ENCODE results near the gene INPP5D. TPM values are rescaled to one million over a fixed set of nuclear protein-coding genes. Genes with fewer than 3 reads are reported as not detected.

The INPP5D gene
- total and polyA plus RNA-seq, 2 donors (not counting 1 experiment from before 2014, with no cell fraction given): 152 to 444 TPM

DNA sequence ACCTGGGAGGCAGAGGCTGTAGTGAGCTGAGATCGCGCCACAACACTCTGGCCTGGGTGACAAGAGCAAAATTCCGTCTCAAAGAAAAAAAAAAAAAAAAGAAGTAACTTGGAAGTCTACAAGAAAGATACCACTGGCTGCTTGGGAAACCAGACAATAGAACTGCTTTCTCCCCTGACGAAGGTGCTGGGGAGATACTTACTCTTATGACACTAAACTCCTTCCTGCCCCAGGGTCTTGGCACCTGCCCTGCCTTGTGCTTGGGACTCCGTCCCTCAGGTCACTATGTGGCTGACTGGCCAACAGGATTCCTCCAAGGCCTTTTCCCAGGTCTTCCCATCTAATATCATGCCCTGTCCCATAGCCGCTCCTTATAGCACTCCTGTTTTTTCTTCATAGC is 30.7 kb downstream of the INPP5D start:
- H3K36me3 ChIP-seq (replicated peaks in 1 of 2; ENCODE audit: control extremely low read depth in 1 of 2, control insufficient read depth in 1 of 2, extremely low read depth in 1 of 2, insufficient read depth in 2 of 2, low read length in 1 of 2): peaks cover 2 to 72% of the 10 kb centered on the region in 2 experiments
- no peak overlapping the region for H3K4me3 ChIP-seq (ENCODE audit: control extremely low read depth in 1 of 5, extremely low read depth in 1 of 5, insufficient read depth in 1 of 5, low read depth in 2 of 5, low read length in 4 of 5)
- ChIA-PET POLR2A (interaction anchor here (1.4 to 3.8 kb wide), 3 partner anchors 8 to 31 kb away, joined by 3 to 22 read pairs (median 6); partner anchors contain the start of gene INPP5D), CTCF (interaction anchor here (1.4 kb wide), 1 partner anchor 35 kb away, joined by 3 read pairs; no protein-coding TSS in a partner anchor)
- no peak overlapping the region for H3K4me3 Mint-ChIP-seq
- H3K9me3 Mint-ChIP-seq (ENCODE audit: insufficient read depth): no peaks in the 10 kb centered on the region
- H2AFZ ChIP-seq (ENCODE audit: insufficient read depth, low read depth, low read length, poor library complexity, severe bottlenecking): no peak overlapping the region
- H4K20me1 ChIP-seq (ENCODE audit: control insufficient read depth, insufficient read depth, low read length, poor library complexity, severe bottlenecking): peaks cover 27% of the 10 kb centered on the region
- intact Hi-C loops (cut with micrococcal nuclease): no loop called here
- no peak overlapping the region for H3K4me2 ChIP-seq (replicated peaks; ENCODE audit: low read depth, low read length, poor library complexity, severe bottlenecking)
- peaks cover 97% of the 10 kb centered on the region for H3K79me2 ChIP-seq (ENCODE audit: control insufficient read depth, insufficient read depth, low read length)
- no peaks in the 10 kb centered on the region for H3K9me3 ChIP-seq (ENCODE audit: control extremely low read depth in 1 of 3, control insufficient read depth in 2 of 3, insufficient read depth in 1 of 3, low read length in 2 of 3)
- H3K27me3 ChIP-seq (replicated peaks in 1 of 4; ENCODE audit: control extremely low read depth in 1 of 4, control insufficient read depth in 3 of 4, insufficient read depth in 4 of 4, low read length in 3 of 4): no peaks in the 10 kb centered on the region
- WGBS (ENCODE audit: insufficient coverage): 95% methylated on average over 5 of the region's 6 CpGs
- H3K27ac Mint-ChIP-seq: peak overlapping the region; percentile 89
- H3K4me1 Mint-ChIP-seq: peaks cover 82% of the 10 kb centered on the region
- TF ChIP-seq EZH2 (IDR thresholded peaks at IDR 0.05; ENCODE audit: borderline replicate concordance, insufficient read depth, low read depth, low read length, poor library complexity, severe bottlenecking): no peak
- TF ChIP-seq, protein P1, sequence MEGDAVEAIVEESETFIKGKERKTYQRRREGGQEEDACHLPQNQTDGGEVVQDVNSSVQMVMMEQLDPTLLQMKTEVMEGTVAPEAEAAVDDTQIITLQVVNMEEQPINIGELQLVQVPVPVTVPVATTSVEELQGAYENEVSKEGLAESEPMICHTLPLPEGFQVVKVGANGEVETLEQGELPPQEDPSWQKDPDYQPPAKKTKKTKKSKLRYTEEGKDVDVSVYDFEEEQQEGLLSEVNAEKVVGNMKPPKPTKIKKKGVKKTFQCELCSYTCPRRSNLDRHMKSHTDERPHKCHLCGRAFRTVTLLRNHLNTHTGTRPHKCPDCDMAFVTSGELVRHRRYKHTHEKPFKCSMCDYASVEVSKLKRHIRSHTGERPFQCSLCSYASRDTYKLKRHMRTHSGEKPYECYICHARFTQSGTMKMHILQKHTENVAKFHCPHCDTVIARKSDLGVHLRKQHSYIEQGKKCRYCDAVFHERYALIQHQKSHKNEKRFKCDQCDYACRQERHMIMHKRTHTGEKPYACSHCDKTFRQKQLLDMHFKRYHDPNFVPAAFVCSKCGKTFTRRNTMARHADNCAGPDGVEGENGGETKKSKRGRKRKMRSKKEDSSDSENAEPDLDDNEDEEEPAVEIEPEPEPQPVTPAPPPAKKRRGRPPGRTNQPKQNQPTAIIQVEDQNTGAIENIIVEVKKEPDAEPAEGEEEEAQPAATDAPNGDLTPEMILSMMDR (IDR thresholded peaks at IDR 0.05): no peak
- H3K4me1 ChIP-seq (ENCODE audit: control insufficient read depth in 2 of 2, insufficient read depth in 2 of 2, low read length in 2 of 2): peaks cover 72 to 96% of the 10 kb centered on the region in 2 donors
- H3K27ac ChIP-seq (ENCODE audit: low read length in 2 of 2): peak overlapping the region; percentile 6 to 87
- H3K9ac ChIP-seq (ENCODE audit: low read length): no peak overlapping the region
- no peaks in the 10 kb centered on the region for H3K27me3 Mint-ChIP-seq
- ATAC-seq (ENCODE audit: low read depth) (no peak), DNase-seq (no peak)

DNA sequence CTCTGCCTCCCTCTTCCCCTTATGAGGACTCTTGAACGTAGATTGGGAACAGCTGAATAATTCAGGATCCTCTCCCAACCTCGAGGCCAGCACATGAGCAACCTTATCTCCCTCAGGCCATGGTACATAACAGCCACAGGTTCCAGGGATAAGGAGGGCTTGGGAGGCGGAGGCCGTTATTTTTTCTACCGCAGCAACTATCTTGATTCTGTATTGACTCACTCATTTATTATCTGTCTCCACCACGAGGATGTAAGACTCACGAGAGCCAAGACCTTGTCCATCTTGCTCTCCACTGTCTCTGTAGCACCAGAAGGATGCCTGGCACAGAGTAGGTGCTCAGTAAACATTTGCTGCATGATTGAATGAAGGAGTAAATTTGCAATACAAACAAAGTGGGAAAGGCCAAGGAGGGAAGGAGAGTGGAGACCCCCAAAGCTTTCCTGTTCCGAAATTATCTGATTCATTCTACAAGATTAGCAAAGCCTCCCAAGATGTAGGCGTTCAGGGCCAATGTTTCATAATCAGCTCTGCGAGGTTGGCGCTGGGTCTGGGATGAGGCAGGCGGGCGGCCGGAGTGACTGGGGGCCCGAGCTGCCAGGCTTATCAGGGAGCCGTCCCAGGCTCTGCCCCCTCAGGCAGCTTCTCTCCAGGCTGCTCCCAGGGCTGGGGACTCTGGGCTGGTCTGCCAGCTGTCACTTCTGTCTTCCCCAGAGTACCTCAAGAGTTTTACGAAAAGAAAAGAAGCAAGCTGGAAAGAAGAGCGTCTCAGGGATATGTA is 31.6 kb downstream of the INPP5D start:
- H3K9me3 ChIP-seq (ENCODE audit: control extremely low read depth in 1 of 3, control insufficient read depth in 2 of 3, insufficient read depth in 1 of 3, low read length in 2 of 3): no peaks in the 10 kb centered on the region
- peak overlapping the region; percentile 69 to 87 for H3K27ac ChIP-seq (ENCODE audit: low read length in 2 of 2)
- 96% methylated on average over 13 of the region's 18 CpGs for WGBS (ENCODE audit: insufficient coverage)
- intact Hi-C loops (cut with micrococcal nuclease): loop anchor here (2.0 kb wide), 1 partner anchor 33 kb away; no protein-coding TSS in a partner anchor
- Mint-ChIP-seq H3K27me3 (no peaks in the 10 kb centered on the region), H3K4me1 (peaks cover 79% of the 10 kb centered on the region), H3K4me3 (peak overlapping the region; percentile 76), H3K27ac (peak overlapping the region; percentile 89), H3K9me3 (ENCODE audit: insufficient read depth) (no peaks in the 10 kb centered on the region)
- DNase-seq (no peak), ATAC-seq (ENCODE audit: low read depth) (no peak)
- TF ChIP-seq EZH2 (IDR thresholded peaks at IDR 0.05; ENCODE audit: borderline replicate concordance, insufficient read depth, low read depth, low read length, poor library complexity, severe bottlenecking): no peak
- TF ChIP-seq, protein P1 (IDR thresholded peaks at IDR 0.05): no peak
- H3K9ac ChIP-seq (ENCODE audit: low read length): no peak overlapping the region
- H3K4me1 ChIP-seq (ENCODE audit: control insufficient read depth in 2 of 2, insufficient read depth in 2 of 2, low read length in 2 of 2): peaks cover 65 to 90% of the 10 kb centered on the region in 2 donors
- no peak overlapping the region for H2AFZ ChIP-seq (ENCODE audit: insufficient read depth, low read depth, low read length, poor library complexity, severe bottlenecking)
- no peaks in the 10 kb centered on the region for H3K27me3 ChIP-seq (replicated peaks in 1 of 4; ENCODE audit: control extremely low read depth in 1 of 4, control insufficient read depth in 3 of 4, insufficient read depth in 4 of 4, low read length in 3 of 4)
- CTCF ChIA-PET: interaction anchor here (0.7 to 2.7 kb wide), 5 partner anchors 9 to 38 kb away, joined by 3 to 11 read pairs (median 4); no protein-coding TSS in a partner anchor
- no peak overlapping the region for H3K4me3 ChIP-seq (ENCODE audit: control extremely low read depth in 1 of 5, extremely low read depth in 1 of 5, insufficient read depth in 1 of 5, low read depth in 2 of 5, low read length in 4 of 5)
- H3K36me3 ChIP-seq (replicated peaks in 1 of 2; ENCODE audit: control extremely low read depth in 1 of 2, control insufficient read depth in 1 of 2, extremely low read depth in 1 of 2, insufficient read depth in 2 of 2, low read length in 1 of 2): peaks cover 4 to 69% of the 10 kb centered on the region in 2 experiments
- peaks cover 29% of the 10 kb centered on the region for H4K20me1 ChIP-seq (ENCODE audit: control insufficient read depth, insufficient read depth, low read length, poor library complexity, severe bottlenecking)
- peaks cover 97% of the 10 kb centered on the region for H3K79me2 ChIP-seq (ENCODE audit: control insufficient read depth, insufficient read depth, low read length)
- POLR2A ChIA-PET: interaction anchor here (1.0 to 3.8 kb wide), 5 partner anchors 9 to 32 kb away, joined by 3 to 22 read pairs (median 5); partner anchors contain the start of gene INPP5D
- peak overlapping the region; percentile 70 for H3K4me2 ChIP-seq (replicated peaks; ENCODE audit: low read depth, low read length, poor library complexity, severe bottlenecking)
